Measurements from ENCODE around the gene HPCA.

The HPCA gene

GRCh38 chr1:32910319-32910718 is 24.0 kb downstream of the HPCA start:
- no peak overlapping the region for H3K4me3 ChIP-seq (ENCODE audit: control insufficient read depth, low read depth, low read length)
- no peak for DNase-seq (ENCODE audit: low read depth)
- TF ChIP-seq, protein P1, sequence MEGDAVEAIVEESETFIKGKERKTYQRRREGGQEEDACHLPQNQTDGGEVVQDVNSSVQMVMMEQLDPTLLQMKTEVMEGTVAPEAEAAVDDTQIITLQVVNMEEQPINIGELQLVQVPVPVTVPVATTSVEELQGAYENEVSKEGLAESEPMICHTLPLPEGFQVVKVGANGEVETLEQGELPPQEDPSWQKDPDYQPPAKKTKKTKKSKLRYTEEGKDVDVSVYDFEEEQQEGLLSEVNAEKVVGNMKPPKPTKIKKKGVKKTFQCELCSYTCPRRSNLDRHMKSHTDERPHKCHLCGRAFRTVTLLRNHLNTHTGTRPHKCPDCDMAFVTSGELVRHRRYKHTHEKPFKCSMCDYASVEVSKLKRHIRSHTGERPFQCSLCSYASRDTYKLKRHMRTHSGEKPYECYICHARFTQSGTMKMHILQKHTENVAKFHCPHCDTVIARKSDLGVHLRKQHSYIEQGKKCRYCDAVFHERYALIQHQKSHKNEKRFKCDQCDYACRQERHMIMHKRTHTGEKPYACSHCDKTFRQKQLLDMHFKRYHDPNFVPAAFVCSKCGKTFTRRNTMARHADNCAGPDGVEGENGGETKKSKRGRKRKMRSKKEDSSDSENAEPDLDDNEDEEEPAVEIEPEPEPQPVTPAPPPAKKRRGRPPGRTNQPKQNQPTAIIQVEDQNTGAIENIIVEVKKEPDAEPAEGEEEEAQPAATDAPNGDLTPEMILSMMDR (conservative IDR thresholded peaks at IDR 0.05; ENCODE audit: control insufficient read depth, insufficient read depth, low read depth, low read length): no peak

GRCh38 chr1:32915766-32916706 is 29.7 kb downstream of the HPCA start:
- TF ChIP-seq, protein P1 (conservative IDR thresholded peaks at IDR 0.05; ENCODE audit: control insufficient read depth, insufficient read depth, low read depth, low read length): no peak
- no peak for DNase-seq (ENCODE audit: low read depth)
- no peak overlapping the region for H3K4me3 ChIP-seq (ENCODE audit: control insufficient read depth, low read depth, low read length)

DNA sequence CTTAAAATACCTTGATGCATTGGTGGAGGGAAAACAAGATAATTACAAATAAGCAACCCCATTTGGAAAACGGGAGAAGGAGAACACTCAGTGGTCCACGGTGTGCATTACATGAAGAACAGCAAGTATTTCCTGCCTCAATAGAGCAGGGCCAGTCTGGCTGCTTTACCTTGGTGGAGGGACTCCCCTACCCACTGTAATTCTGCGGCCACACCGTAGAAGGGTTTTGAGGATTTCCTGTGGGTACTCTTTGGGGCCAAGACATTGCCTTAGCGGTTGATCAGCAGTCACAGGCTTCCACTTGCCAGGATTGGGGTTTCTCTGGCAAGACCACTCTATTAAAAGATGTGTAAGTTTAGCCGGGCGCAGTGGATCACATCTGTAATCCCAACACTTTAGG is 31.2 kb downstream of the HPCA start:
- H3K4me3 ChIP-seq (ENCODE audit: control insufficient read depth, low read depth, low read length): no peak overlapping the region
- no peak for DNase-seq (ENCODE audit: low read depth)
- TF ChIP-seq, protein P1 (conservative IDR thresholded peaks at IDR 0.05; ENCODE audit: control insufficient read depth, insufficient read depth, low read depth, low read length): no peak

DNA sequence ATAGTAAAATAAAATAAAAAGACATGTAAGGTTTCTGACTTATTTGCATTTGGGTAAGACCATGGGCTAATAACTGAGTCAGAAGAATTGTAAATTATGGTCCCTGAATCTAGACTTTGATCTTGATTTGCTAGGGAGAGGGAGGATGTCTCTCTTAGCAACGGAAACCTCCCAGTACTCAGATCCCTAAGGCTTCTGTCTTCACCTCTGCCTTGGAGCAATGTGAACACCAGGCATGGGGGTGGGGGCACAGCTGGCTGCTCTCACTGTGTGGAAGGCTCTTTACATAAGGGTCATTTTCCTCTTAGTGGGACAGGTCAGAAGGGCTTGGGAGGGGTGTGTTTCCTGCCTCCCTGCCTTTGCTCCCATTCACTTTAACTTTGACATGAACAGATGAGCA is 31.9 kb downstream of the HPCA start:
- TF ChIP-seq, protein P1 (conservative IDR thresholded peaks at IDR 0.05; ENCODE audit: control insufficient read depth, insufficient read depth, low read depth, low read length): no peak

GRCh38 chr1:32919811-32920733 is 33.8 kb downstream of the HPCA start:
- H3K4me3 ChIP-seq (ENCODE audit: control insufficient read depth, low read depth, low read length): no peak overlapping the region
- TF ChIP-seq, protein P1 (conservative IDR thresholded peaks at IDR 0.05; ENCODE audit: control insufficient read depth, insufficient read depth, low read depth, low read length): no peak
- peak; percentile 59 for DNase-seq (ENCODE audit: low read depth)

More for the DNA sequence above, 31.9 kb downstream of the HPCA start:
- H3K4me3 ChIP-seq (ENCODE audit: control insufficient read depth, low read depth, low read length): no peak overlapping the region
- no peak for DNase-seq (ENCODE audit: low read depth)

GRCh38 chr1:32920833-32921232 is 34.5 kb downstream of the HPCA start:
- TF ChIP-seq, protein P1 (conservative IDR thresholded peaks at IDR 0.05; ENCODE audit: control insufficient read depth, insufficient read depth, low read depth, low read length): no peak
- H3K4me3 ChIP-seq (ENCODE audit: control insufficient read depth, low read depth, low read length): no peak overlapping the region
- DNase-seq (ENCODE audit: low read depth): peak; percentile 40

All from fibroblast of mammary gland (primary cell).